ENCODE measurements around the gene CCDC91. TPM values are rescaled to one million over a fixed set of nuclear protein-coding genes. Genes with fewer than 3 reads are reported as not detected.

CCDC91 gene
- total RNA-seq, 1 experiment from 2014 or later: 26.8 TPM

- Histone ChIP-seq H3K4me3 (ENCODE audit: low read depth, low read length, poor library complexity, severe bottlenecking) (no peak overlapping the region), H3K36me3 (ENCODE audit: insufficient read depth, low read length, poor library complexity, severe bottlenecking) (no peaks in the 10 kb centered on the region), H3K27ac (ENCODE audit: low read depth, low read length, poor library complexity, severe bottlenecking) (no peak overlapping the region), H3K4me1 (ENCODE audit: insufficient read depth, low read length, poor library complexity, severe bottlenecking) (no peaks in the 10 kb centered on the region), H3K27me3 (replicated peaks; ENCODE audit: insufficient read depth, low read depth, low read length, poor library complexity) (no peaks in the 10 kb centered on the region), H3K9me3 (ENCODE audit: low read depth, low read length, poor library complexity, severe bottlenecking) (no peaks in the 10 kb centered on the region)
- BruUV-seq (replicated peaks): no TSS peak
- TF ChIP-seq CTCF (conservative IDR thresholded peaks at IDR 0.05; ENCODE audit: low read depth, low read length) (no peak), EZH2 (IDR thresholded peaks at IDR 0.05; ENCODE audit: borderline replicate concordance, low read depth, low read length, poor library complexity, severe bottlenecking) (no peak)
- DNase-seq (ENCODE audit: low spot score): no peak
- intact Hi-C loops (cut with micrococcal nuclease; ENCODE audit: unreplicated experiment): no loop called here
- POLR2A ChIA-PET (ENCODE audit: low non-redundant PET): no interaction called here
- CTCF ChIA-PET: no interaction called here
These were observed 365.5 kb downstream of the CCDC91 start for GRCh38 chr12:28555748-28556147.

GRCh38 chr12:28558250-28558649 lies 368.0 kb downstream of the CCDC91 start:
- TF ChIP-seq CTCF (conservative IDR thresholded peaks at IDR 0.05; ENCODE audit: low read depth, low read length) (no peak), EZH2 (IDR thresholded peaks at IDR 0.05; ENCODE audit: borderline replicate concordance, low read depth, low read length, poor library complexity, severe bottlenecking) (no peak)
- BruUV-seq (replicated peaks): no TSS peak

GRCh38 chr12:28563286-28563685 lies 373.0 kb downstream of the CCDC91 start:
- H3K27me3 ChIP-seq (replicated peaks; ENCODE audit: insufficient read depth, low read depth, low read length, poor library complexity): no peaks in the 10 kb centered on the region
- TF ChIP-seq CTCF (conservative IDR thresholded peaks at IDR 0.05; ENCODE audit: low read depth, low read length) (no peak), EZH2 (IDR thresholded peaks at IDR 0.05; ENCODE audit: borderline replicate concordance, low read depth, low read length, poor library complexity, severe bottlenecking) (no peak)
- no peak overlapping the region for H3K4me3 ChIP-seq (ENCODE audit: low read depth, low read length, poor library complexity, severe bottlenecking)
- H3K27ac ChIP-seq (ENCODE audit: low read depth, low read length, poor library complexity, severe bottlenecking): no peak overlapping the region
- BruUV-seq (replicated peaks): no TSS peak
- no peaks in the 10 kb centered on the region for H3K4me1 ChIP-seq (ENCODE audit: insufficient read depth, low read length, poor library complexity, severe bottlenecking)
- H3K9me3 ChIP-seq (ENCODE audit: low read depth, low read length, poor library complexity, severe bottlenecking): no peaks in the 10 kb centered on the region
- POLR2A ChIA-PET (ENCODE audit: low non-redundant PET): no interaction called here
- no peaks in the 10 kb centered on the region for H3K36me3 ChIP-seq (ENCODE audit: insufficient read depth, low read length, poor library complexity, severe bottlenecking)
- intact Hi-C loops (cut with micrococcal nuclease; ENCODE audit: unreplicated experiment): no loop called here
- DNase-seq (ENCODE audit: low spot score): no peak
- CTCF ChIA-PET: no interaction called here

More at GRCh38 chr12:28558250-28558649, 368.0 kb downstream of the CCDC91 start:
- H3K9me3 ChIP-seq (ENCODE audit: low read depth, low read length, poor library complexity, severe bottlenecking): no peaks in the 10 kb centered on the region
- no peak for DNase-seq (ENCODE audit: low spot score)
- no peaks in the 10 kb centered on the region for H3K27me3 ChIP-seq (replicated peaks; ENCODE audit: insufficient read depth, low read depth, low read length, poor library complexity)
- CTCF ChIA-PET: no interaction called here
- H3K4me1 ChIP-seq (ENCODE audit: insufficient read depth, low read length, poor library complexity, severe bottlenecking): no peaks in the 10 kb centered on the region
- H3K27ac ChIP-seq (ENCODE audit: low read depth, low read length, poor library complexity, severe bottlenecking): no peak overlapping the region
- POLR2A ChIA-PET (ENCODE audit: low non-redundant PET): no interaction called here
- intact Hi-C loops (cut with micrococcal nuclease; ENCODE audit: unreplicated experiment): no loop called here
- no peaks in the 10 kb centered on the region for H3K36me3 ChIP-seq (ENCODE audit: insufficient read depth, low read length, poor library complexity, severe bottlenecking)
- H3K4me3 ChIP-seq (ENCODE audit: low read depth, low read length, poor library complexity, severe bottlenecking): no peak overlapping the region

Measured in A673 (cell line).